Measurements from ENCODE around the gene PCDHGC5. TPM values are rescaled to one million over a fixed set of nuclear protein-coding genes. Genes with fewer than 3 reads are reported as not detected.

Gene PCDHGC5
- total RNA-seq, 1 donor from 2014 or later: not detected

GRCh38 chr5:141511771-141512325 is 23.0 kb downstream of the PCDHGC5 start:
- Mint-ChIP-seq H3K4me1 (ENCODE audit: low read depth) (peaks cover 37% of the 10 kb centered on the region), H3K4me3 (no peak overlapping the region), H3K36me3 (ENCODE audit: low read depth) (peaks cover 15% of the 10 kb centered on the region), H3K27ac (peak overlapping the region; percentile 31), H3K27me3 (ENCODE audit: insufficient read depth) (no peaks in the 10 kb centered on the region), H3K9me3 (no peaks in the 10 kb centered on the region)
- intact Hi-C loops (cut with micrococcal nuclease): loop anchor here (1.0 to 2.0 kb wide), 6 partner anchors 37 to 191 kb away; partner anchors contain the start of genes PCDHGA10, PCDHGB7, PCDHGC3 and TAF7
- DNase-seq (ENCODE audit: low spot score): no peak

GRCh38 chr5:141512390-141512910 is 23.6 kb downstream of the PCDHGC5 start:
- H3K4me1 Mint-ChIP-seq (ENCODE audit: low read depth): peaks cover 37% of the 10 kb centered on the region
- DNase-seq (ENCODE audit: low spot score): peak; percentile 74
- peak overlapping the region; percentile 87 for H3K4me3 Mint-ChIP-seq
- peak overlapping the region; percentile 95 for H3K27ac Mint-ChIP-seq
- H3K36me3 Mint-ChIP-seq (ENCODE audit: low read depth): peaks cover 18% of the 10 kb centered on the region
- no peaks in the 10 kb centered on the region for H3K27me3 Mint-ChIP-seq (ENCODE audit: insufficient read depth)
- H3K9me3 Mint-ChIP-seq: no peaks in the 10 kb centered on the region
- intact Hi-C loops (cut with micrococcal nuclease): loop anchor here (1.0 to 2.0 kb wide), 6 partner anchors 37 to 192 kb away; partner anchors contain the start of genes PCDHGA10, PCDHGB7, PCDHGC3 and TAF7

GRCh38 chr5:141512911-141513626 is 24.2 kb downstream of the PCDHGC5 start:
- intact Hi-C loops (cut with micrococcal nuclease): loop anchor here (1.0 to 2.0 kb wide), 7 partner anchors 38 to 192 kb away; partner anchors contain the start of genes PCDHGA10, PCDHGA12, PCDHGB7 and PCDHGC3
- Mint-ChIP-seq H3K4me3 (peak overlapping the region; percentile 87), H3K4me1 (ENCODE audit: low read depth) (peaks cover 37% of the 10 kb centered on the region), H3K27ac (peak overlapping the region; percentile 95), H3K9me3 (no peaks in the 10 kb centered on the region), H3K27me3 (ENCODE audit: insufficient read depth) (no peaks in the 10 kb centered on the region), H3K36me3 (ENCODE audit: low read depth) (peaks cover 25% of the 10 kb centered on the region)
- no peak for DNase-seq (ENCODE audit: low spot score)

GRCh38 chr5:141513627-141514329 is 24.9 kb downstream of the PCDHGC5 start:
- intact Hi-C loops (cut with micrococcal nuclease): loop anchor here (1.0 to 2.0 kb wide), 5 partner anchors 11 to 193 kb away; partner anchors contain the start of genes PCDHGA10, PCDHGA12 and TAF7
- DNase-seq (ENCODE audit: low spot score): no peak
- peak overlapping the region; percentile 95 for H3K27ac Mint-ChIP-seq
- H3K9me3 Mint-ChIP-seq: no peaks in the 10 kb centered on the region
- H3K4me1 Mint-ChIP-seq (ENCODE audit: low read depth): peaks cover 37% of the 10 kb centered on the region
- H3K36me3 Mint-ChIP-seq (ENCODE audit: low read depth): peaks cover 30% of the 10 kb centered on the region
- no peaks in the 10 kb centered on the region for H3K27me3 Mint-ChIP-seq (ENCODE audit: insufficient read depth)
- peak overlapping the region; percentile 87 for H3K4me3 Mint-ChIP-seq

GRCh38 chr5:141514330-141515133 is 25.7 kb downstream of the PCDHGC5 start:
- peak overlapping the region; percentile 31 for H3K27ac Mint-ChIP-seq
- H3K36me3 Mint-ChIP-seq (ENCODE audit: low read depth): peaks cover 37% of the 10 kb centered on the region
- intact Hi-C loops (cut with micrococcal nuclease): loop anchor here (1.0 kb wide), 1 partner anchor 10 kb away; no protein-coding TSS in a partner anchor
- peaks cover 33% of the 10 kb centered on the region for H3K4me1 Mint-ChIP-seq (ENCODE audit: low read depth)
- H3K4me3 Mint-ChIP-seq: peak overlapping the region; percentile 20
- H3K9me3 Mint-ChIP-seq: no peaks in the 10 kb centered on the region
- no peaks in the 10 kb centered on the region for H3K27me3 Mint-ChIP-seq (ENCODE audit: insufficient read depth)
- no peak for DNase-seq (ENCODE audit: low spot score)

GRCh38 chr5:141515141-141515540 is 26.3 kb downstream of the PCDHGC5 start:
- H3K36me3 Mint-ChIP-seq (ENCODE audit: low read depth): peaks cover 42% of the 10 kb centered on the region
- H3K4me1 Mint-ChIP-seq (ENCODE audit: low read depth): peaks cover 33% of the 10 kb centered on the region
- intact Hi-C loops (cut with micrococcal nuclease): no loop called here
- no peaks in the 10 kb centered on the region for H3K27me3 Mint-ChIP-seq (ENCODE audit: insufficient read depth)
- no peak overlapping the region for H3K4me3 Mint-ChIP-seq
- DNase-seq (ENCODE audit: low spot score): no peak
- H3K27ac Mint-ChIP-seq: peak overlapping the region; percentile 67
- H3K9me3 Mint-ChIP-seq: no peaks in the 10 kb centered on the region

- Mint-ChIP-seq H3K36me3 (ENCODE audit: low read depth) (peaks cover 49% of the 10 kb centered on the region), H3K9me3 (no peaks in the 10 kb centered on the region), H3K27me3 (ENCODE audit: insufficient read depth) (no peaks in the 10 kb centered on the region), H3K4me3 (no peak overlapping the region), H3K27ac (peak overlapping the region; percentile 21), H3K4me1 (ENCODE audit: low read depth) (peaks cover 39% of the 10 kb centered on the region)
- no peak for DNase-seq (ENCODE audit: low spot score)
- intact Hi-C loops (cut with micrococcal nuclease): no loop called here
Measured at GRCh38 chr5:141515946-141516671, 27.2 kb downstream of the PCDHGC5 start.

- Mint-ChIP-seq H3K36me3 (ENCODE audit: low read depth) (peaks cover 53% of the 10 kb centered on the region), H3K9me3 (no peaks in the 10 kb centered on the region), H3K4me1 (ENCODE audit: low read depth) (peaks cover 45% of the 10 kb centered on the region), H3K27ac (no peak overlapping the region), H3K4me3 (no peak overlapping the region), H3K27me3 (ENCODE audit: insufficient read depth) (no peaks in the 10 kb centered on the region)
- intact Hi-C loops (cut with micrococcal nuclease): no loop called here
- DNase-seq (ENCODE audit: low spot score): no peak
Measured at GRCh38 chr5:141516672-141517025, 27.8 kb downstream of the PCDHGC5 start.

- no peak overlapping the region for H3K4me3 Mint-ChIP-seq
- no peaks in the 10 kb centered on the region for H3K27me3 Mint-ChIP-seq (ENCODE audit: insufficient read depth)
Measured at GRCh38 chr5:141517312-141517711, 28.4 kb downstream of the PCDHGC5 start.

GRCh38 chr5:141517880-141518617 is 29.2 kb downstream of the PCDHGC5 start:
- intact Hi-C loops (cut with micrococcal nuclease): no loop called here
- DNase-seq (ENCODE audit: low spot score): no peak
- Mint-ChIP-seq H3K27me3 (ENCODE audit: insufficient read depth) (no peaks in the 10 kb centered on the region), H3K27ac (peak overlapping the region; percentile 21), H3K9me3 (no peaks in the 10 kb centered on the region), H3K4me1 (ENCODE audit: low read depth) (peaks cover 51% of the 10 kb centered on the region), H3K4me3 (no peak overlapping the region), H3K36me3 (ENCODE audit: low read depth) (peaks cover 56% of the 10 kb centered on the region)

More at GRCh38 chr5:141517312-141517711, 28.4 kb downstream of the PCDHGC5 start:
- intact Hi-C loops (cut with micrococcal nuclease): no loop called here
- no peak overlapping the region for H3K27ac Mint-ChIP-seq
- no peaks in the 10 kb centered on the region for H3K9me3 Mint-ChIP-seq
- no peak for DNase-seq (ENCODE audit: low spot score)
- H3K36me3 Mint-ChIP-seq (ENCODE audit: low read depth): peaks cover 57% of the 10 kb centered on the region
- H3K4me1 Mint-ChIP-seq (ENCODE audit: low read depth): peaks cover 50% of the 10 kb centered on the region

- Mint-ChIP-seq H3K27ac (no peak overlapping the region), H3K36me3 (ENCODE audit: low read depth) (peaks cover 62% of the 10 kb centered on the region)
Measured at GRCh38 chr5:141518618-141519015, 29.7 kb downstream of the PCDHGC5 start.

More at GRCh38 chr5:141518618-141519015, 29.7 kb downstream of the PCDHGC5 start:
- Mint-ChIP-seq H3K9me3 (no peaks in the 10 kb centered on the region), H3K4me1 (ENCODE audit: low read depth) (peaks cover 47% of the 10 kb centered on the region), H3K4me3 (no peak overlapping the region), H3K27me3 (ENCODE audit: insufficient read depth) (no peaks in the 10 kb centered on the region)
- intact Hi-C loops (cut with micrococcal nuclease): no loop called here
- DNase-seq (ENCODE audit: low spot score): no peak
